Stimulated activated CD4-positive, alpha-beta T cell treated with anti-CD3 and anti-CD28 coated beads, Interleukin-2, amount 100 ng/mL, for 48 hours (primary cell): ENCODE measurements around the gene CEP350.
A peak's percentile ranks its signal among the peaks of the same experiment; 100 is the strongest.

Experiments
- DNase-seq, 2 donors: peaks; one replicate each; pipeline ENCODE4 v3.0.0-alpha.2; 2020

Gene CEP350

GRCh38 chr1:179954493-179955286 is at the start of gene CEP350:
CEP350 (plus strand) TSS chr1:179954810; CDS start chr1:179986182, 31,372 bp downstream.
- peak; percentile 95 to 96 for DNase-seq

DNA sequence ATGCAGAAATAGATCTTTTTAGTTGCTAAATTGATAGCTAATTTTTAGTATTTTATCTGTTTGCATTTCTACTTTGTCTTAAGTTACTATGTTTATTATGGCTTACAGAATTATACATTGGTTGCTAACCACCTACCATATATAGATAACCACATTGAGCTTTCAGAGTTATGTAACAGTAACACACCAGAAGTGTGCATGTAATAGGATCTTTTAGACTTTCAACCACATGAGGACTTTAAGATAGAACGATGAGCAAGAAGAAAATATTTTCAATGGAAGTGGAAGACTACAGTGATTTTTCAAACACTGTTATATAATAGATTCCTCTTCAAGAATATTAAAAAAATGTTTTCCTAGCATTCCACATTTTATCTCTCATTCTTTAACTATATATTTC is 43.7 kb upstream of the CEP350 start:
- DNase-seq = no peak

GRCh38 chr1:179911812-179912211 is 42.8 kb upstream of the CEP350 start:
- no peak for DNase-seq

GRCh38 chr1:179917601-179918429 is 36.8 kb upstream of the CEP350 start:
- no peak for DNase-seq

GRCh38 chr1:179921472-179921871 is 33.1 kb upstream of the CEP350 start:
- DNase-seq = no peak

GRCh38 chr1:179921981-179922872 is 32.4 kb upstream of the CEP350 start:
- DNase-seq = no peak

DNA sequence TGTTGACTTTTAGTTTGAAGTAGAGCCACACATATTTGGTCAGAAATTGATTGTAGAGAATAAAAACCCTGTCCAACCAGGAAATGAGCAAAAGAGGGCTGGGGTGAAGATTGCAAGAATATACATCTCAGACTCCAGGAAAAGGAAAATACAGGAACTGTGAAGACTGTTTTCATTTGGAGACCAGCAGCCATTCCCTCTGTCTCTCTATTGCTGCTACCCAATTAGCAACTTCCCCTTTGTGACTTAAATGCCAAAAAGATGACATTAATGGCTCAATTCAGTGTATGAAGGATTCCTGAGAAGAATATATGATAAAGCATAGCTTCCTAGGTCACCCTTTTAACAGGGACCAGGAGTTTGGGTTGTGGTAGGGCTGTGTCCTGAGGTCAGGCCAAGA is 31.6 kb upstream of the CEP350 start:
- no peak for DNase-seq

GRCh38 chr1:179924268-179924667 is 30.3 kb upstream of the CEP350 start:
- DNase-seq = no peak

GRCh38 chr1:179925302-179925701 is 29.3 kb upstream of the CEP350 start:
- no peak for DNase-seq

DNA sequence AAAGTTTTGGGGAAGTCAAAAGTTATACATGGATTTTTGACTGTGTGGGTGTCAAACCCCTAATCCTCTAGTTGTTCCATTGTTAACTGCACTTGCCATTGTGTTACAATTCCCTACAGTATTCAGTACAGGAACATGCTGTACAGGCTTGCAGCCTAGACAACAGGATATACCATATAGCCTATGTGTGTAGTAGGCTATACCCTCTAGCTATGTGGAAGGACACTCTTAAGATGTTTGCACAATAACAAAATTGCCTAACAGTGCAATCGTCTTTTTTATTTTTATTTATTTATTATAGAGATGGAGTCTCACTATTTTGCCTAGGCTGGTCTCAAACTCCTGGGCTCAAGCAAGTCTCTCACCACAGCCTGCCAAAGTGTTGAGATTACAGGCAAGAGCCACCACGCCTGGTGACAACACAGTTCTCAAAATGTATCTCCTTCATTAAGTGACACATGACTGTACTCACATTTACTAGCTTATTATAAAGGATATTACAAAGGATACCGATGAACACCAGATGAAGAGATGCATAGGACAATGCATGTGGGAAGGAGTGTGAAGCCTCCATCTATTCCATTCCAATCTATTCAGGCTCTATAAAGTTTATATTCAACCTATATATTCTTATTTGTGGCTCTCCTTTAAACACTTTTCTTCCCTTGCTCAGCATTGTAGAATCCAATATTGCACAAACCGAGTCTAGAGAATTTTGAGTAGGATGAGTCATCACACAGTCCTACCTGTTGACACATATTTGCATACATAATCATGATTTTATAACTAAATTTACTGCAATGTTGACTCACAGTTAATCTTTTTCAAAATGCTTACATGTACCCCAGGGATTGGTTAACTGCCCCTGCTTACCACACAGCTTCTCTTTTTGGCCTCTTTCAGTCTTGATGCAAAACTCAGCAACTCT is 28.4 kb upstream of the CEP350 start:
- DNase-seq = no peak

- no peak for DNase-seq
Observed at GRCh38 chr1:179926850-179927205, 27.8 kb upstream of the CEP350 start.

- no peak for DNase-seq
Observed at GRCh38 chr1:179929955-179930798, 24.4 kb upstream of the CEP350 start.

DNA sequence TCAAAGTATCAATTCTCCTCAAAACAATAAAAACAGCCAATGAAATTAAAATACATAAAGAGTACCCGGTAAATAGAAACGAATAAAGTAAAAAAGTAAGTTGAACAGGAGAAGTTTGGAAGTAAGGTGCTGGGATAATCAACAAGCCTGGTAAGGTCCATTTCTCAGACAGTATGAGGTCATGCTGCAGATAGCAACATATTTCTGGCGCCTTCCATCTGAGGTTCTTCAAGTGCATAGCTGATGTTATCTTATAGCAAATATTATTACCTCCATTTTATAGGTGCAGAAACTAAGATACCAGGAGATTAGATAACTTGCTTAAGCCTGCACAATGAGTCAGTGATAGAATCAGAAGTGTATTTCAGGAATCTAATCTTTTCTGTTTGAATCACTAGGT is 23.7 kb upstream of the CEP350 start:
- DNase-seq = no peak

DNA sequence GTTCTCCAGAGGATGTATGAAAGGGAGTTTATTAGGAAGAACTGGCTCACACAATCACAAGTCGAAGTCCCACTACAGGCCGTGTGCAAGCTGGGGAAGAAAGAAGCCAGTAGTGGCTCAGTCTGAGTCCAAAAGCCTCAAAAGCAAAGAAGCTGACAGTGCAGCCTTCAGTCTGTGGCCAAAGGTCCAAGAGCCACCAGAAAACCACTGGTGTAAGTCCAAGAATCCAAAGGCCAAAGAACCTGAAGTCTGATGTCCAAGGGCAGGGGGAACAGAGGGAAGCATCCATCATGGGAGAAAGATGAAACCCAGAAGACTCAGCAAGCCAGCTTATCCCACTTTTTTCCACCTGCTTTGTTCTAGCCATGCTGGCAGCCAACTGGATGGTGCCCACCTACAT is 21.4 kb upstream of the CEP350 start:
- DNase-seq = no peak

DNA sequence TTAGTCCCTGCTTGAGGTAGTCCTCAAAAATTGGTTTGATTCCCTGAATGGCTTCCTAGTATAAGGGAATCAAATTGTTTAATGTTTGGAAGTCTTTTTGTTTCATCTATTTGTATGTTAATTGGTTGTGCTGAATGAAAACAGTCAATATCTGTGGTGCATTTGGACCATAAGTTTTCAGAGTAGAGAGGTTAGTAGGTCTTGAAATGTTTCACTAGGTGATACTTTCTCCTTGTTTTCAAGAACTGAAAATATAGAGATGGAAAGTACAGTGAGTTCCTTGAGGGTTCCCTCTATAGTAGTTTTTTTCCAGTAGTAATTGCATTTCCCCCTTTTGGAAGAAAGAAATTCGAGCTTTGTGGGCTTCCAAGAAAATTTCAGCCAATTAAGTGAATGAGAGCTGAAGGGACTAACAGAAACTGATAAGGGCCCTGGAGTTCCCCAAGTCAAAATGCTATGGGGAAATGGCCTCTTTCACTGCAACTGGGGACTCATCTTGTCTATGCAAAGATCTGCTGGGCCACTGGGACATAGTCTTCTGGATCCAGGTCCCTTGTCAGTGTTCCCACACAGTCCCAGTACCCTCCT is 18.6 kb upstream of the CEP350 start:
- no peak for DNase-seq

- no peak for DNase-seq
Observed at GRCh38 chr1:179937668-179938254, 16.8 kb upstream of the CEP350 start.

DNA sequence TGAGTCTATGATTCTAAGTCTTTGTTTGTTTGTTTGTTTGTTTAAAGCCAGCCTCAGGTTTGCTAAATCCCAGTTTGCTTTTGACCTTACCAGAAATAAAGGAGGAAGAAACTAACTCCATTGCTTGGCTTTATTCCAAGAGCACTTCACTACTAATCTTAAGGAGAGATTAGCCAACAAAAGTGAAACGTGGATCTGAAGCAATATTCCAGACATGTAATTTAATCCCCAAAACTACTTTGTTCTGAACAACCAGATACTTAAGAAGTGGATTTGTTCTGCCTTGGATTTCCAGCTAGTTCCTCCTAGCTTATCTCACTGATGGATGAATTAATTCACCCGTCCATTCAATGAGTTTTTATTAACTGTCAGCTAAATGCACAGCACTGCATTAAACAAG is 15.9 kb upstream of the CEP350 start:
- DNase-seq = no peak

GRCh38 chr1:179939941-179940340 is 14.7 kb upstream of the CEP350 start:
- no peak for DNase-seq

DNA sequence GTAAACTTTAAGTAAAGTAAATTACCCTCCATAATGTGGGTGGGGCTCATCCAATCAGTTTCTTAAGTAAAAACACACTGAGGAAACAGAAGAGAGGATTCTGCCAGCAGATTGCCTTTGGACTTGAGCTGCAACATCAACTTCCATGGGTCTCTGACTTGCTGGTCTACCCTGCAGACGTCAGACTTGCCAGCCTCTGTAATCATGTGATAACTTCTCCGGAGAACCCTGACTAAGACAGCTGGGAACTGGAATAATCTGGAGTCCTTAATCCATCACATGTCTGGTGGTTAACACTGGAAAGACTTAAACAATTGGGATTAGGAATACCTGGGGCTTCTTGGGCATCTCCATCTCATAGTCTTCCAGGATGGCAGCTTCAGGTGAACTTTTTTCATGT is 13.2 kb upstream of the CEP350 start:
- DNase-seq = no peak

GRCh38 chr1:179950651-179951050 is 4.0 kb upstream of the CEP350 start:
- DNase-seq = no peak
